Tibial nerve (tissue), 4 donors: ENCODE measurements around the gene MYO1C. TPM values are rescaled to one million over a fixed set of nuclear protein-coding genes. Genes with fewer than 3 reads are reported as not detected.
"Not testable (repeated sequence)": the region's sequence is repeated elsewhere in the genome, so short reads cannot be mapped to it uniquely, and the experiment has no call there.

Experiments
- DNase-seq, 2 donors: peaks; one replicate each; pipeline ENCODE4 v3.0.0-alpha.2; 2019; ENCODE audit warnings: low spot score in 2 of 2
- H3K27ac ChIP-seq, 4 donors: fragments of 200-600 bp; sonication (generic) in 3 of 4; one replicate each; pipeline ENCODE4 v1.5.1; 2017 to 2019; ENCODE audit warnings: mild to moderate bottlenecking in 1 of 4
- H3K27me3 ChIP-seq, 2 donors: fragments of 200-600 bp; sonication (generic) in 1 of 2; one replicate each; pipeline versions ENCODE4 v1.5.1 to v1.6.0; 2017 to 2019
- H3K36me3 ChIP-seq, 3 donors: fragments of 200-600 bp; sonication (generic); one replicate each; pipeline ENCODE4 v1.5.1; 2018 to 2019
- H3K4me1 ChIP-seq, 4 donors: fragments of 200-600 bp; sonication (generic) in 3 of 4; one replicate each; pipeline ENCODE4 v1.5.1; 2017 to 2019
- H3K4me3 ChIP-seq, 4 donors: fragments of 200-600 bp; sonication (generic) in 3 of 4; one replicate each; pipeline ENCODE4 v1.5.1; 2017 to 2019; ENCODE audit warnings: mild to moderate bottlenecking in 1 of 4, moderate library complexity in 1 of 4
- H3K9me3 ChIP-seq, 4 donors: fragments of 200-600 bp; sonication (generic) in 3 of 4; one replicate each; pipeline ENCODE4 v1.5.1; 2017 to 2019
- CTCF ChIP-seq, 5 experiments: fragments of 200-600 bp in 3 of 5; fragments of 450-650 bp in 2 of 5; sonication (generic) in 3 of 5; IDR thresholded peaks; one replicate each; pipeline ENCODE4 v1.5.1; 2016 to 2019; ENCODE audit warnings: antibody characterized with exemption in 5 of 5, mild to moderate bottlenecking in 3 of 5, moderate library complexity in 2 of 5
- EP300 ChIP-seq, 2 donors: sonication (generic); formaldehyde crosslinking; IDR thresholded peaks; one replicate each; pipeline ENCODE4 v1.6.1; 2017; ENCODE audit warnings: antibody characterized with exemption in 2 of 2, mild to moderate bottlenecking in 1 of 2
- POLR2A ChIP-seq, 2 donors: fragments of 450-650 bp; IDR thresholded peaks; one replicate each; pipeline ENCODE4 v1.6.1; 2017; ENCODE audit warnings: antibody characterized with exemption in 2 of 2, mild to moderate bottlenecking in 2 of 2, moderate library complexity in 2 of 2
- WGBS, 2 donors: methylation state at CpG; one replicate each; pipeline ENCODE4 v1.1.5; 2018; 5-methylcytosine and 5-hydroxymethylcytosine counted together
- total RNA-seq, 4 donors: library from RNA; depleted of rRNA; stranded (reverse); fragments of >200 nt; gene quantifications; one replicate each; pipeline ENCODE4 v1.1.0, GENCODE V29; 2016

MYO1C gene
- total RNA-seq, 4 donors from 2014 or later, result 184 to 305 (median 226) TPM

- Histone ChIP-seq H3K4me1 (peaks cover 9 to 62% (median 50%) of the 10 kb centered on the region in 4 donors), H3K27ac (peak overlapping the region in 1 of 4 donors; percentile 7), H3K36me3 (peaks cover 0 to 62% (median 6%) of the 10 kb centered on the region in 3 donors), H3K4me3 (no peak overlapping the region), H3K27me3 (no peaks in the 10 kb centered on the region), H3K9me3 (no peaks in the 10 kb centered on the region)
- WGBS, 2 donors, result 50 to 56% methylated on average over 7 of the region's 7 CpGs
- TF ChIP-seq POLR2A (IDR thresholded peaks at IDR 0.05) (no peak), EP300 (IDR thresholded peaks at IDR 0.05) (no peak)
- no peak for DNase-seq
Observed at GRCh38 chr17:1509290-1509881, 16.9 kb upstream of the MYO1C start.

GRCh38 chr17:1508709-1509108, 16.2 kb upstream of the MYO1C start:
- peak overlapping the region in 2 of 4 donors; percentile 16 to 43 for H3K27ac ChIP-seq
- peaks cover 9 to 55% (median 43%) of the 10 kb centered on the region in 4 donors for H3K4me1 ChIP-seq
- not testable (repeated sequence) for DNase-seq, H3K4me3 ChIP-seq, H3K9me3 ChIP-seq, H3K27me3 ChIP-seq
- WGBS, 2 donors, result 80 to 84% methylated on average over 15 to 23 of the region's 25 CpGs
- peaks cover 0 to 67% (median 6%) of the 10 kb centered on the region in 3 donors for H3K36me3 ChIP-seq

GRCh38 chr17:1506649-1507267, 14.3 kb upstream of the MYO1C start:
- Histone ChIP-seq H3K27ac (no peak overlapping the region), H3K9me3 (no peaks in the 10 kb centered on the region), H3K4me1 (peaks cover 0 to 36% (median 27%) of the 10 kb centered on the region in 4 donors), H3K36me3 (peaks cover 0 to 75% (median 6%) of the 10 kb centered on the region in 3 donors), H3K27me3 (no peaks in the 10 kb centered on the region), H3K4me3 (no peak overlapping the region)
- no peak for TF ChIP-seq EP300 (IDR thresholded peaks at IDR 0.05)
- no peak for TF ChIP-seq POLR2A (IDR thresholded peaks at IDR 0.05)
- TF ChIP-seq CTCF (IDR thresholded peaks at IDR 0.05), result no peak
- 89 to 93% methylated on average over 10 to 13 of the region's 13 CpGs for WGBS, 2 donors
- no peak for DNase-seq

- TF ChIP-seq CTCF (IDR thresholded peaks at IDR 0.05) (no peak), POLR2A (IDR thresholded peaks at IDR 0.05) (no peak), EP300 (IDR thresholded peaks at IDR 0.05) (no peak)
- no peaks in the 10 kb centered on the region for H3K27me3 ChIP-seq
- H3K4me3 ChIP-seq, result no peak overlapping the region
- WGBS, 2 donors, result 86 to 93% methylated on average over 5 of the region's 5 CpGs
- H3K36me3 ChIP-seq, result peaks cover 0 to 84% (median 6%) of the 10 kb centered on the region in 3 donors
- no peak for DNase-seq
- H3K9me3 ChIP-seq, result no peaks in the 10 kb centered on the region
- H3K4me1 ChIP-seq, result peaks cover 0 to 24% (median 15%) of the 10 kb centered on the region in 4 donors
- H3K27ac ChIP-seq, result no peak overlapping the region
Observed at GRCh38 chr17:1505586-1505985, 13.1 kb upstream of the MYO1C start.

- Histone ChIP-seq H3K9me3 (no peaks in the 10 kb centered on the region), H3K36me3 (peaks cover 0 to 90% (median 6%) of the 10 kb centered on the region in 3 donors), H3K4me1 (peaks cover 0 to 17% (median 8%) of the 10 kb centered on the region in 4 donors), H3K27ac (no peak overlapping the region), H3K4me3 (no peak overlapping the region), H3K27me3 (no peaks in the 10 kb centered on the region)
- 85 to 89% methylated on average over 3 of the region's 3 CpGs for WGBS, 2 donors
- DNase-seq, result no peak
- TF ChIP-seq CTCF (IDR thresholded peaks at IDR 0.05) (no peak), POLR2A (IDR thresholded peaks at IDR 0.05) (no peak), EP300 (IDR thresholded peaks at IDR 0.05) (no peak)
Observed at GRCh38 chr17:1504866-1505265, 12.4 kb upstream of the MYO1C start.

GRCh38 chr17:1503699-1504098, 11.2 kb upstream of the MYO1C start:
- Histone ChIP-seq H3K9me3 (no peaks in the 10 kb centered on the region), H3K27ac (no peak overlapping the region), H3K27me3 (no peaks in the 10 kb centered on the region), H3K4me1 (peaks cover 0 to 5% (median 0%) of the 10 kb centered on the region in 4 donors), H3K36me3 (peaks cover 0 to 93% (median 6%) of the 10 kb centered on the region in 3 donors), H3K4me3 (no peak overlapping the region)
- DNase-seq, result no peak
- WGBS, 2 donors, result 73 to 74% methylated on average over 10 of the region's 10 CpGs
- no peak for TF ChIP-seq CTCF (IDR thresholded peaks at IDR 0.05)
- TF ChIP-seq EP300 (IDR thresholded peaks at IDR 0.05), result no peak
- no peak for TF ChIP-seq POLR2A (IDR thresholded peaks at IDR 0.05)
